OCI-LY1 (cell line): ENCODE measurements around the gene SLC12A7.
"Not testable (repeated sequence)": the region's sequence is repeated elsewhere in the genome, so short reads cannot be mapped to it uniquely, and the experiment has no call there.

Experiments
- H2AFZ ChIP-seq: fragments of 200-600 bp; sonication (generic), shearing (Covaris generic); 2 replicates; pipeline ENCODE4 v1.6.0; 2014; ENCODE audit warnings: antibody characterized with exemption, mild to moderate bottlenecking, low read length
- H3F3A ChIP-seq: fragments of 200-600 bp; sonication (generic), shearing (Covaris generic); 2 replicates; pipeline ENCODE4 v1.6.0; 2014; ENCODE audit warnings: mild to moderate bottlenecking, antibody characterized with exemption, low read length, moderate library complexity; ENCODE audit not compliant: insufficient read depth
- H3K27ac ChIP-seq: fragments of 200-600 bp; sonication (generic); 2 replicates; pipeline ENCODE4 v1.5.1; 2014; ENCODE audit warnings: low read length, mixed run types, mild to moderate bottlenecking, low read depth; ENCODE audit not compliant: poor library complexity, severe bottlenecking
- H3K27me3 ChIP-seq: fragments of 200-600 bp; sonication (generic); 2 replicates; pipeline ENCODE4 v1.6.0; 2014; ENCODE audit warnings: antibody characterized with exemption, mild to moderate bottlenecking, low read length, moderate library complexity; ENCODE audit not compliant: insufficient read depth
- H3K36me3 ChIP-seq: fragments of 200-600 bp; sonication (generic); 2 replicates; pipeline ENCODE4 v1.6.1; 2014; ENCODE audit warnings: mild to moderate bottlenecking, antibody characterized with exemption, low read length, moderate library complexity, mixed read lengths; ENCODE audit not compliant: insufficient read depth
- H3K4me1 ChIP-seq: fragments of 200-600 bp; sonication (generic); 2 replicates; pipeline ENCODE4 v1.5.1; 2014; ENCODE audit warnings: mild to moderate bottlenecking, low read length, moderate library complexity; ENCODE audit not compliant: insufficient read depth, severe bottlenecking
- H3K4me2 ChIP-seq: fragments of 200-600 bp; sonication (generic), shearing (Covaris generic); 2 replicates; pipeline ENCODE4 v1.6.1; 2014; ENCODE audit warnings: low read length
- H3K4me3 ChIP-seq: fragments of 200-600 bp; sonication (generic); 2 replicates; pipeline ENCODE4 v1.5.1; 2014; ENCODE audit warnings: low read length, low read depth, mild to moderate bottlenecking, mixed read lengths; ENCODE audit not compliant: poor library complexity, severe bottlenecking
- H3K79me2 ChIP-seq: fragments of 200-600 bp; shearing (Covaris generic); 2 replicates; pipeline ENCODE4 v1.6.1; 2016; ENCODE audit warnings: mixed run types, low read length, mixed read lengths; ENCODE audit not compliant: insufficient read depth
- H3K9ac ChIP-seq: fragments of 200-600 bp; sonication (generic), shearing (Covaris generic); 2 replicates; pipeline ENCODE4 v1.6.1; 2014; ENCODE audit warnings: mild to moderate bottlenecking, low read length, mixed read lengths
- H3K9me2 ChIP-seq: fragments of 200-600 bp; sonication (generic), shearing (Covaris generic); 2 replicates; pipeline ENCODE4 v1.6.1; 2014; ENCODE audit warnings: low read depth, mild to moderate bottlenecking, low read length, mixed read lengths
- H3K9me3 ChIP-seq: fragments of 200-600 bp; shearing (Covaris generic); 2 replicates; pipeline ENCODE4 v1.6.1; 2014; ENCODE audit warnings: low read length, mixed read lengths
- H4K20me1 ChIP-seq: fragments of 200-600 bp; sonication (generic), shearing (Covaris generic); 2 replicates; pipeline ENCODE4 v1.6.0; 2016; ENCODE audit warnings: mild to moderate bottlenecking, low read length; ENCODE audit not compliant: insufficient read depth
- CTCF ChIP-seq: fragments of 200-600 bp; sonication (generic), shearing (Covaris generic); IDR thresholded peaks from 2 replicates; pipeline ENCODE4 v1.5.1; 2017; ENCODE audit warnings: mild to moderate bottlenecking, antibody characterized with exemption, low read length, moderate library complexity, mixed read lengths
- EZH2 ChIP-seq: fragments of 200-600 bp; sonication (generic), shearing (Covaris generic); IDR thresholded peaks from 2 replicates; pipeline ENCODE4 v1.8.0; 2017; ENCODE audit warnings: borderline replicate concordance, mixed run types, mild to moderate bottlenecking, antibody characterized with exemption, low read length, moderate library complexity, mixed read lengths

The SLC12A7 gene

GRCh38 chr5:1028481-1029281 is 83.2 kb downstream of the SLC12A7 start:
- Histone ChIP-seq H3K27me3 (0 out of 2 replicates have a peak, but pooled peaks cover 4% of the 10 kb centered on the region), H3K27ac (no peak overlapping the region), H3K4me2 (no peak overlapping the region), H3K9me2 (no peaks in the 10 kb centered on the region), H3K9ac (no peak overlapping the region), H3K9me3 (no peaks in the 10 kb centered on the region), H3K36me3 (no peaks in the 10 kb centered on the region), H3K4me3 (no peak overlapping the region), H2AFZ (no peak overlapping the region), H3K4me1 (no peaks in the 10 kb centered on the region), H3F3A (no peaks in the 10 kb centered on the region), H3K79me2 (no peaks in the 10 kb centered on the region), H4K20me1 (no peaks in the 10 kb centered on the region)
- TF ChIP-seq CTCF (no peak), EZH2 (no peak)

DNA sequence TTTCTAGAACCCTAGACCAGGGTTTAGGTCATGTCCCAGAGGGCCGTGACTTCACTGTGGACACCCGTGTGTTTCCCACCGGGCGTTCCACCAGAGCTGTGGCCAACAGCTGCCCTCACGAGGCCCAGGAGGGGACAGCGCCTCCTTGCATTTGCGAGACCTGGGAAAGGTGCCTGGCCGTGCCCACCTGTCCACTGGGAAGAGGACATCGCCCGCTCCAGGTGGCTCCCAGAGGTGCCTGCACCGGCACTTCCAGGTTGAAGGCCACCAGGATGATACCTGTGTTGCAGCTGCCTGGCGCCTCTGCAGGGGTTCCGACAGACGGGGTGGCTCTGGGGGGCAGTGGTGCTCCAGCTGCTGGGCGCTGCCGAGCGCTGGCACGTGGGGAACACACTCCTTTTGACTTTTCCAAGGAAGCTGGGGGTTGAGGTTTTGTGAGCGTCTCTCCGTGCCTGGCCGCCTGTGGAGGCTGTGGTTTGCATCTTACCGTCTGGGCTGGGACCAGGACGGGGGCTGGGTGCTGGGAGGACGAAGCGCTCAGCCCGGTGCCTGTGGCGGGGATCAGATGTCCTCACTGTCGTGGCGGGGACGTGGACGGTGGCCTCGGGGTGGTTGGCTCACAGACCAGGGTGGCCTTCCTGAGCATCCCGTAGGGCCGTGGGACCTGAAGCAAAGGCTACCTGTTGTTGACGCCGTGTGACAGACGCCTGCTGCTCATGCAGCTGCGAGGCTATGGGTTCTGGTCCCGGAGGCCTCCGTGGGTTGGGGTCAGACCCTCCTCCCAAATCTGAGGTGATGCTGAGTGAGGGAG is 84.0 kb downstream of the SLC12A7 start:
- Histone ChIP-seq H3K27ac (no peak overlapping the region), H3K27me3 (0 out of 2 replicates have a peak, but pooled peaks cover 4% of the 10 kb centered on the region), H4K20me1 (no peaks in the 10 kb centered on the region), H3K9ac (no peak overlapping the region), H3F3A (no peaks in the 10 kb centered on the region), H3K36me3 (no peaks in the 10 kb centered on the region), H3K4me3 (no peak overlapping the region), H3K4me2 (no peak overlapping the region), H3K79me2 (no peaks in the 10 kb centered on the region), H3K4me1 (no peaks in the 10 kb centered on the region), H3K9me2 (no peaks in the 10 kb centered on the region), H3K9me3 (no peaks in the 10 kb centered on the region), H2AFZ (no peak overlapping the region)
- no peak for TF ChIP-seq EZH2
- no peak for TF ChIP-seq CTCF

DNA sequence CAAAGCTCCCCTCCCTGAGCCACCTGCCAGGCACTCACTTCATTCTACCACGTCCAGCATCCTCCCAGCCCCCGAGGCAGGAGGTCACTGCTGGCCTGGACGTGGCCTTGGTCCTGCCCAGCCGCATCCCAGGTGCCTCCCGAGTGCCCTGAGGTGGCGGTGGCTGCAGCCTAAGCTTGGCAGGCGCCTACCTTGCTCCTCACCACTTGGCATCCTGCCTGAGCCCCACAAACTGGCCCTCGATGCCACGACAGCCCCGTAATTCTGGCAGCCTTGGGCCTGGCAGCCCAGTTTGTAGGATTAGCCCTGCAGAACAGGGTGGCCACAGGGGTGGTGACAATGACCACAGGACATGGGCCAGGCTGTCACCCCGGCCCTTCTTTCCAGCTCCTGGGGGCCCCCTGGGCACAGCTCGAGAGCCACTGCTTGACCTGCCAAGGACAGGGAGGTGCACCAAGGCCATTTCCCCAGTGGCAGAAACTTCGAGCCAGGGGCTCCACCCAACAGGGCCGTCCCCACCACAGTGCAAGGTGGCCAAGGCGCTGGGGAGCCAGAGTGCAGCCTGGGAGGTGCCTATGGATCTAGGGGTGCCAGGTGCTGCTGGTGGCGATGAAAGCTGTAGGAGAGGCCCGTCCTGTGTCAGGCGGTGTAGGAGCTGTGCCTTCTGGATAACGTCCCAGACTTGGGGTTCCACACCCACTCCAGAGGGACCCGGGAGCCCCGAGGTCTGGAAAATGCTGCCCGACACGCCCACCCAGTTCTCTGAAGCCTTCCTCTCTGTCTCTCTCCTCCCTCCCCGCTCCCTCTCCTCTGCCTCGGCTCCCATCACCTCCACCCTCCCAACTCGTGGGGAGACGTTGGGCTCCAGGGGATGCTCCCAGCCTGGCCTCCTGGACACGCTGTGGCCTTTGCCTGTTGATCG is 84.9 kb downstream of the SLC12A7 start:
- no peak overlapping the region for H2AFZ ChIP-seq
- no peaks in the 10 kb centered on the region for H3K36me3 ChIP-seq
- no peaks in the 10 kb centered on the region for H3K9me2 ChIP-seq
- H3K27ac ChIP-seq: no peak overlapping the region
- no peaks in the 10 kb centered on the region for H3K79me2 ChIP-seq
- no peaks in the 10 kb centered on the region for H3K4me1 ChIP-seq
- H4K20me1 ChIP-seq: no peaks in the 10 kb centered on the region
- 0 out of 2 replicates have a peak, but pooled peaks cover 4% of the 10 kb centered on the region for H3K27me3 ChIP-seq
- no peaks in the 10 kb centered on the region for H3F3A ChIP-seq
- no peaks in the 10 kb centered on the region for H3K9me3 ChIP-seq
- no peak overlapping the region for H3K9ac ChIP-seq
- no peak for TF ChIP-seq CTCF
- TF ChIP-seq EZH2: no peak
- no peak overlapping the region for H3K4me2 ChIP-seq
- no peak overlapping the region for H3K4me3 ChIP-seq

DNA sequence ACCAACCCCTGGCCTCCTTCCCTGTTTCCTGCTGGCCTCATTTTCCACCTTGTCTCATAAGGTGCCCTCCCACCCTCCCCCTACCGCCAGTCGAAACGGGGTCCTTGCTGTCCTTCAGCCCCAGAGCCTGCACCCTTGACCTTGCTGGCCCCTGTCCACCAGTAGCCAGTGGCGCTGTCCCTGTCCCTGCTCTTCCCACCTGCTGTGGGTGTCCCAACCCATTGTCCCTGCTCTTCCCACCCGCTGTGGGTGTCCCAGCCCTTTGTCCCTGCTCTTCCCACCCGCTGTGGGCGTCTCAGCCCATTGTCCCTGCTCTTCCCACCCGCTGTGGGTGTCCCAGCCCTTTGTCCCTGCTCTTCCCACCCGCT is 89.9 kb downstream of the SLC12A7 start:
- not testable (repeated sequence) for H3K9me2 ChIP-seq, H3K4me1 ChIP-seq, H3K9me3 ChIP-seq, H3K79me2 ChIP-seq, H3K27me3 ChIP-seq, H3K4me3 ChIP-seq, H4K20me1 ChIP-seq, H3K36me3 ChIP-seq, H3K4me2 ChIP-seq, H3K27ac ChIP-seq, H3F3A ChIP-seq, H3K9ac ChIP-seq, H2AFZ ChIP-seq
